Measurements from ENCODE around the gene ZNF329.
A peak's percentile ranks its signal among the peaks of the same experiment; 100 is the strongest.
"Not testable (repeated sequence)": the region's sequence is repeated elsewhere in the genome, so short reads cannot be mapped to it uniquely, and the experiment has no call there.

Gene ZNF329

GRCh38 chr19:58150328-58150921 lies at the start of gene ZNF329:
ZNF329 (minus strand) TSS chr19:58150789; CDS start chr19:58129503, 21,286 bp downstream.
- peak; percentile 90 for DNase-seq (ENCODE audit: low read depth)

GRCh38 chr19:58196901-58197616 lies 46.5 kb upstream of the ZNF329 start:
- DNase-seq (ENCODE audit: low read depth): no peak

- DNase-seq (ENCODE audit: low read depth): no peak
Measured at GRCh38 chr19:58183817-58184215, 33.2 kb upstream of the ZNF329 start.

GRCh38 chr19:58182989-58183816 lies 32.6 kb upstream of the ZNF329 start, which contains the start of gene ZNF274:
ZNF274 (plus strand) TSS chr19:58183061; CDS start chr19:58183966, 905 bp downstream.
- DNase-seq (ENCODE audit: low read depth): peak; percentile 88

GRCh38 chr19:58182577-58182988 lies 32.0 kb upstream of the ZNF329 start:
- peak; percentile 76 for DNase-seq (ENCODE audit: low read depth)

- DNase-seq (ENCODE audit: low read depth): peak; percentile 42
Measured at GRCh38 chr19:58181902-58182576, 31.4 kb upstream of the ZNF329 start.

- DNase-seq (ENCODE audit: low read depth): no peak
Measured at GRCh38 chr19:58170860-58171259, 20.3 kb upstream of the ZNF329 start.

- no peak for DNase-seq (ENCODE audit: low read depth)
Measured at GRCh38 chr19:58166708-58167280, 16.2 kb upstream of the ZNF329 start.

- no peak for DNase-seq (ENCODE audit: low read depth)
Measured at GRCh38 chr19:58166268-58166667, 15.7 kb upstream of the ZNF329 start.

- no peak for DNase-seq (ENCODE audit: low read depth)
Measured at GRCh38 chr19:58157045-58157728, 6.6 kb upstream of the ZNF329 start.

- peak; percentile 97 for DNase-seq (ENCODE audit: low read depth)
Measured at GRCh38 chr19:58154679-58155648, 4.4 kb upstream of the ZNF329 start.

- DNase-seq (ENCODE audit: low read depth): no peak
Measured at GRCh38 chr19:58154287-58154678, 3.7 kb upstream of the ZNF329 start.

GRCh38 chr19:58153386-58153785 lies 2.8 kb upstream of the ZNF329 start:
- no peak for DNase-seq (ENCODE audit: low read depth)

GRCh38 chr19:58147475-58147874 lies 3.1 kb downstream of the ZNF329 start:
- not testable (repeated sequence) for DNase-seq (ENCODE audit: low read depth)

GRCh38 chr19:58145849-58146248 lies 4.7 kb downstream of the ZNF329 start:
- DNase-seq (ENCODE audit: low read depth): no peak

- DNase-seq (ENCODE audit: low read depth): no peak
Measured at GRCh38 chr19:58134244-58134643, 16.3 kb downstream of the ZNF329 start.

GRCh38 chr19:58129284-58129683 lies 21.3 kb downstream of the ZNF329 start:
- DNase-seq (ENCODE audit: low read depth): no peak

GRCh38 chr19:58128041-58128685 lies 22.4 kb downstream of the ZNF329 start:
- DNase-seq (ENCODE audit: low read depth): no peak

GRCh38 chr19:58123354-58123753 lies 27.2 kb downstream of the ZNF329 start:
- DNase-seq (ENCODE audit: low read depth): no peak
